Measurements from ENCODE around the gene HOXA6. TPM values are rescaled to one million over a fixed set of nuclear protein-coding genes. Genes with fewer than 3 reads are reported as not detected.

Gene HOXA6
- total and polyA plus RNA-seq, 2 of the 4 experiments (the other 2 are of a cell fraction) = 1.4 to 1.8 TPM

DNA sequence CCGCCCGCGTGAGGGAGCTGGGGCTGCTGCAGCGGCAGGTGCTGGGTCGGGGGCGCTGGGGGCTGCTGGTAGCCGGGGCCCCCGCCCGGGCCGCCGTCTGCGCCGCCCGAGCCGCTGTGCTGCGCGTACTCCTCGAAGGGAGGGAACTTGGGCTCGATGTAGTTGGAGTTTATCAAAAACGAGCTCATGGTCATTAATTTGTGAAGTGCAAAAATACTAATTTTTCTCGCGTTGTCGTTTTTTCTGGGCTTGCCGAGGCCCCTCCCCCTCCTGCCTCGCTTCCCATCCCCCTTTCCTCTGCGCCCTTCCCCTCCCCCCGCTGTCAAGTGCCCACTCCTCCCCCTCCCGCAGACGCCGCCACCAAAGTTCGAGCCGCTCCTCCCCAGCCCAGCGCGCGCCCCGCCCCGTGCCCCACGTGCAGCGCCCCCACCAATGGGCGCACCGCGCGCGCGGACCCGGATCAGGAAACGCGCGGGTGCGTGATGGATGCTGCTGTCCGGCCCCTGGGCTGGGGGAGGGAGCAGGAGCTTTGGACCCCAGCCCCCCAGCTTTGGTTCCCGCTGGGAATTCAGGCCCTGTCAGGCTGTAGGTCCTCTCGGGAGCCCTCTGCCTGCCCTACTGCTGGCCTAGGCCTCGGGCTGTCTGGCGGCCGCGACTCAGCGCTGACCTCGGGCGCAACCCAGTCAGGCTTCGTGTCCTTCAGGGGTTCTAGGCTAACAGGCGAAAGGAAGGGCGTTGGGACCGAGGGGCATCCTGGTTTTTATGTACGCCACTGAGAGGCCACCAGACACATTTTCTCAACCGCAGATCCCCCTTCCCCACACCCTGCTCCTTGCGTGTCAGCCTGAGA is 16.8 kb downstream of the HOXA6 start, which contains the start of gene HOXA4 (continued):
- TF ChIP-seq SMC3 (IDR thresholded peaks at IDR 0.05; ENCODE audit: low read depth, low read length) (no peak), CHD1 (IDR thresholded peaks at IDR 0.05; ENCODE audit: low read depth, low read length) (no peak; the same call in 1 of the 2 replicates), NFE2L2 (IDR thresholded peaks at IDR 0.05; ENCODE audit: low read depth, low read length) (no peak)
